SK-N-SH (cell line): ENCODE results near the gene KAT5. TPM values are rescaled to one million over a fixed set of nuclear protein-coding genes. Genes with fewer than 3 reads are reported as not detected.
"Not testable (repeated sequence)": the region's sequence is repeated elsewhere in the genome, so short reads cannot be mapped to it uniquely, and the experiment has no call there.

Experiments used
- CTCF ChIA-PET: fragments of 300-600, 350-600 bp; formaldehyde crosslinking; extraction: SDS; loops from one replicate; lab custom pipeline; 2021; lab: Yijun Ruan, JAX
- POLR2A ChIA-PET: fragments of 350-600 bp; sonication (Branson Sonifier 250); formaldehyde crosslinking; extraction: SDS; loops from one replicate; lab custom pipeline; 2020; ENCODE audit warnings: antibody characterized with exemption, inconsistent platforms; lab: Yijun Ruan, JAX
- DNase-seq: peaks from one replicate; pipeline ENCODE4 v3.0.0; 2012
- H2AFZ ChIP-seq: fragments of 200-600 bp; sonication (generic); 2 replicates; pipeline ENCODE4 v1.8.1; 2016; ENCODE audit warnings: antibody characterized with exemption, mild to moderate bottlenecking, low read depth
- H3F3A ChIP-seq: fragments of 200-600 bp; sonication (generic); replicated peaks from 2 replicates; pipeline ENCODE3; 2016; ENCODE audit warnings: antibody characterized with exemption, mild to moderate bottlenecking; ENCODE audit not compliant: insufficient read depth
- H3K27ac ChIP-seq, 2 experiments: fragments of 200-500 bp in 1 of 2; fragments of 200-600 bp in 1 of 2; sonication (Bioruptor generic) in 1 of 2; sonication (generic), shearing (Covaris generic) in 1 of 2; 2 replicates each; pipeline versions ENCODE4 v1.5.1 to v1.6.1; 2014 to 2016; ENCODE audit warnings: low read depth in 2 of 2, inconsistent platforms in 1 of 2, low read length in 1 of 2, mild to moderate bottlenecking in 1 of 2, mixed read lengths in 1 of 2
- H3K27me3 ChIP-seq: fragments of 200-600 bp; sonication (generic), shearing (Covaris generic); 2 replicates; pipeline ENCODE4 v1.6.1; 2016; ENCODE audit warnings: mixed run types; ENCODE audit not compliant: insufficient read depth
- H3K36me3 ChIP-seq, 2 experiments: fragments of 200-500 bp in 1 of 2; fragments of 200-600 bp in 1 of 2; sonication (Bioruptor generic) in 1 of 2; sonication (generic) in 1 of 2; replicated peaks in 1 of 2; 2 replicates each; pipeline versions ENCODE3 to v1.5.1; 2014 to 2016; ENCODE audit warnings: low read length in 1 of 2, mild to moderate bottlenecking in 1 of 2; ENCODE audit not compliant: insufficient read depth in 2 of 2, control insufficient read depth in 1 of 2
- H3K4me1 ChIP-seq, 2 experiments: fragments of 200-500 bp in 1 of 2; fragments of 200-600 bp in 1 of 2; sonication (Bioruptor generic) in 1 of 2; sonication (generic), shearing (Covaris generic) in 1 of 2; 2 replicates each; pipeline versions ENCODE4 v1.5.1 to v1.6.1; 2014 to 2016; ENCODE audit warnings: low read depth in 1 of 2, low read length in 1 of 2, mixed run types in 1 of 2; ENCODE audit not compliant: insufficient read depth in 2 of 2, control insufficient read depth in 1 of 2
- H3K4me2 ChIP-seq: fragments of 200-600 bp; sonication (generic), shearing (Covaris generic); 2 replicates; pipeline ENCODE4 v1.6.1; 2017; ENCODE audit warnings: mixed run types
- H3K4me3 ChIP-seq, 2 experiments: fragments of 200-500 bp in 1 of 2; fragments of 200-600 bp in 1 of 2; sonication (Bioruptor generic) in 1 of 2; sonication (generic), shearing (Covaris generic) in 1 of 2; 2 replicates each; pipeline versions ENCODE4 v1.5.1 to v1.8.1; 2014 to 2016; ENCODE audit warnings: low read depth in 2 of 2, inconsistent platforms in 1 of 2, low read length in 1 of 2, mild to moderate bottlenecking in 1 of 2, mixed read lengths in 1 of 2, moderate library complexity in 1 of 2
- H3K79me2 ChIP-seq: fragments of 200-600 bp; sonication (generic); 2 replicates; pipeline ENCODE4 v1.8.1; 2017; ENCODE audit warnings: mild to moderate bottlenecking; ENCODE audit not compliant: insufficient read depth
- H3K9ac ChIP-seq: fragments of 200-600 bp; sonication (generic); 2 replicates; pipeline ENCODE4 v1.6.1; 2017; ENCODE audit warnings: mixed run types
- H3K9me2 ChIP-seq: fragments of 200-600 bp; sonication (generic); 2 replicates; pipeline ENCODE4 v1.6.1; 2017; ENCODE audit warnings: mixed run types
- H3K9me3 ChIP-seq: fragments of 200-600 bp; sonication (generic); 2 replicates; pipeline ENCODE4 v1.6.1; 2017; ENCODE audit warnings: mixed run types, mild to moderate bottlenecking, moderate library complexity
- H4K20me1 ChIP-seq: fragments of 200-600 bp; sonication (generic); 2 replicates; pipeline ENCODE4 v1.6.1; 2017; ENCODE audit warnings: mild to moderate bottlenecking, mixed run types; ENCODE audit not compliant: insufficient read depth
- ELF1 ChIP-seq: IDR thresholded peaks from 2 replicates; pipeline ENCODE4 v1.4.0; 2012
- EZH2phosphoT487 ChIP-seq: fragments of 200-600 bp; sonication (generic); IDR thresholded peaks from 2 replicates; pipeline ENCODE4 v1.6.1; 2017; ENCODE audit warnings: low read depth, mixed run types, mild to moderate bottlenecking, antibody characterized with exemption, moderate library complexity, borderline replicate concordance
- FOXJ3 ChIP-seq: sonication (generic); formaldehyde crosslinking; IDR thresholded peaks from 2 replicates; pipeline ENCODE4 v1.5.1; 2020; ENCODE audit warnings: mild to moderate bottlenecking, missing genetic modification reagents
- GABPA ChIP-seq: IDR thresholded peaks from 2 replicates; pipeline ENCODE4 v1.4.0; 2012; ENCODE audit warnings: low read depth, mild to moderate bottlenecking
- GATA2 ChIP-seq: sonication (generic); formaldehyde crosslinking; IDR thresholded peaks from 2 replicates; pipeline ENCODE4 v1.5.0; 2020; ENCODE audit warnings: mild to moderate bottlenecking, missing genetic modification reagents
- JUND ChIP-seq: IDR thresholded peaks from 2 replicates; pipeline ENCODE4 v1.4.0; 2012
- MEF2A ChIP-seq: IDR thresholded peaks from 2 replicates; pipeline ENCODE4 v1.4.0; 2012; ENCODE audit warnings: low read depth, borderline replicate concordance
- POLR2AphosphoS5 ChIP-seq: IDR thresholded peaks from 2 replicates; pipeline ENCODE4 v1.6.1; 2012; ENCODE audit warnings: low read depth, low read length
- RCOR1 ChIP-seq: fragments of 150-350 bp; IDR thresholded peaks from 2 replicates; pipeline ENCODE4 v1.6.1; 2017; ENCODE audit warnings: antibody characterized with exemption, low read length
- TCF12 ChIP-seq: IDR thresholded peaks from 2 replicates; pipeline ENCODE4 v1.4.0; 2012
- YY1 ChIP-seq: IDR thresholded peaks from 2 replicates; pipeline ENCODE4 v1.4.0; 2012; ENCODE audit warnings: low read depth, mild to moderate bottlenecking
- WGBS: methylation state at CpG from one replicate; pipeline ENCODE4 v1.1.6; 2017; ENCODE audit warnings: low lambda C conversion rate; 5-methylcytosine and 5-hydroxymethylcytosine counted together
- polyA plus RNA-seq, 3 experiments: library from polyadenylated mRNA; depleted of rRNA; stranded (reverse); fragments of >200 nt; gene quantifications; 2 replicates each; pipeline ENCODE4 v1.2.3, GENCODE V29; 2012
- TF ChIP-seq, protein P1 (sequence below): fragments of 150-350 bp; IDR thresholded peaks from 2 replicates; pipeline ENCODE4 v1.6.1; 2017; ENCODE audit warnings: antibody characterized with exemption, low read length, low read depth, borderline replicate concordance
- TF ChIP-seq, protein P2 (sequence below): IDR thresholded peaks from 2 replicates; pipeline ENCODE4; 2012
- TF ChIP-seq, protein P3 (sequence below): IDR thresholded peaks from 2 replicates; pipeline ENCODE4 v1.6.1; 2012; ENCODE audit warnings: mild to moderate bottlenecking, low read depth, low read length, moderate library complexity

KAT5 gene
- polyA plus RNA-seq, 1 of the 3 experiments (the other 2 are of a cell fraction): 51.9 TPM

- ChIA-PET CTCF (interaction anchor here (1.3 to 4.4 kb wide), 4 partner anchors 13 to 33 kb away, joined by 3 to 25 read pairs (median 9); partner anchors contain the start of gene AP5B1), POLR2A (no interaction called here)
- H3K9me2 ChIP-seq: no peaks in the 10 kb centered on the region
- H3K4me2 ChIP-seq: no peak overlapping the region
- no peak overlapping the region for H2AFZ ChIP-seq
- H3K4me3 ChIP-seq: no peak overlapping the region
- DNase-seq: no peak
- H3K79me2 ChIP-seq: no peaks in the 10 kb centered on the region
- no peaks in the 10 kb centered on the region for H3K9me3 ChIP-seq
- H3K9ac ChIP-seq: no peak overlapping the region
- 25% methylated on average over 7 of the region's 7 CpGs for WGBS
- H3K4me1 ChIP-seq: no peaks in the 10 kb centered on the region
- H3F3A ChIP-seq: peaks cover 13% of the 10 kb centered on the region
- H3K27ac ChIP-seq: no peak overlapping the region
- no peaks in the 10 kb centered on the region for H4K20me1 ChIP-seq
- H3K27me3 ChIP-seq: no peaks in the 10 kb centered on the region
- no peak for TF ChIP-seq POLR2AphosphoS5
- TF ChIP-seq, protein P1, sequence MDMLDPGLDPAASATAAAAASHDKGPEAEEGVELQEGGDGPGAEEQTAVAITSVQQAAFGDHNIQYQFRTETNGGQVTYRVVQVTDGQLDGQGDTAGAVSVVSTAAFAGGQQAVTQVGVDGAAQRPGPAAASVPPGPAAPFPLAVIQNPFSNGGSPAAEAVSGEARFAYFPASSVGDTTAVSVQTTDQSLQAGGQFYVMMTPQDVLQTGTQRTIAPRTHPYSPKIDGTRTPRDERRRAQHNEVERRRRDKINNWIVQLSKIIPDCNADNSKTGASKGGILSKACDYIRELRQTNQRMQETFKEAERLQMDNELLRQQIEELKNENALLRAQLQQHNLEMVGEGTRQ: no peak
- TF ChIP-seq, protein P2, sequence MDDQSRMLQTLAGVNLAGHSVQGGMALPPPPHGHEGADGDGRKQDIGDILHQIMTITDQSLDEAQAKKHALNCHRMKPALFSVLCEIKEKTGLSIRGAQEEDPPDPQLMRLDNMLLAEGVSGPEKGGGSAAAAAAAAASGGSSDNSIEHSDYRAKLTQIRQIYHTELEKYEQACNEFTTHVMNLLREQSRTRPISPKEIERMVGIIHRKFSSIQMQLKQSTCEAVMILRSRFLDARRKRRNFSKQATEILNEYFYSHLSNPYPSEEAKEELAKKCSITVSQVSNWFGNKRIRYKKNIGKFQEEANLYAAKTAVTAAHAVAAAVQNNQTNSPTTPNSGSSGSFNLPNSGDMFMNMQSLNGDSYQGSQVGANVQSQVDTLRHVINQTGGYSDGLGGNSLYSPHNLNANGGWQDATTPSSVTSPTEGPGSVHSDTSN: peak; percentile 21; the same call in 1 of the 2 replicates
- no peaks in the 10 kb centered on the region for H3K36me3 ChIP-seq
Observed at GRCh38 chr11:65766535-65766934, 54.5 kb downstream of the KAT5 start.

- DNase-seq: no peak
- TF ChIP-seq, protein P3, sequence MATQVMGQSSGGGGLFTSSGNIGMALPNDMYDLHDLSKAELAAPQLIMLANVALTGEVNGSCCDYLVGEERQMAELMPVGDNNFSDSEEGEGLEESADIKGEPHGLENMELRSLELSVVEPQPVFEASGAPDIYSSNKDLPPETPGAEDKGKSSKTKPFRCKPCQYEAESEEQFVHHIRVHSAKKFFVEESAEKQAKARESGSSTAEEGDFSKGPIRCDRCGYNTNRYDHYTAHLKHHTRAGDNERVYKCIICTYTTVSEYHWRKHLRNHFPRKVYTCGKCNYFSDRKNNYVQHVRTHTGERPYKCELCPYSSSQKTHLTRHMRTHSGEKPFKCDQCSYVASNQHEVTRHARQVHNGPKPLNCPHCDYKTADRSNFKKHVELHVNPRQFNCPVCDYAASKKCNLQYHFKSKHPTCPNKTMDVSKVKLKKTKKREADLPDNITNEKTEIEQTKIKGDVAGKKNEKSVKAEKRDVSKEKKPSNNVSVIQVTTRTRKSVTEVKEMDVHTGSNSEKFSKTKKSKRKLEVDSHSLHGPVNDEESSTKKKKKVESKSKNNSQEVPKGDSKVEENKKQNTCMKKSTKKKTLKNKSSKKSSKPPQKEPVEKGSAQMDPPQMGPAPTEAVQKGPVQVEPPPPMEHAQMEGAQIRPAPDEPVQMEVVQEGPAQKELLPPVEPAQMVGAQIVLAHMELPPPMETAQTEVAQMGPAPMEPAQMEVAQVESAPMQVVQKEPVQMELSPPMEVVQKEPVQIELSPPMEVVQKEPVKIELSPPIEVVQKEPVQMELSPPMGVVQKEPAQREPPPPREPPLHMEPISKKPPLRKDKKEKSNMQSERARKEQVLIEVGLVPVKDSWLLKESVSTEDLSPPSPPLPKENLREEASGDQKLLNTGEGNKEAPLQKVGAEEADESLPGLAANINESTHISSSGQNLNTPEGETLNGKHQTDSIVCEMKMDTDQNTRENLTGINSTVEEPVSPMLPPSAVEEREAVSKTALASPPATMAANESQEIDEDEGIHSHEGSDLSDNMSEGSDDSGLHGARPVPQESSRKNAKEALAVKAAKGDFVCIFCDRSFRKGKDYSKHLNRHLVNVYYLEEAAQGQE: no peak
- TF ChIP-seq ELF1 (no peak), RCOR1 (no peak), YY1 (no peak), MEF2A (no peak), TCF12 (no peak), GATA2 (no peak), JUND (no peak), GABPA (no peak), FOXJ3 (no peak), EZH2phosphoT487 (no peak)
- TF ChIP-seq, protein P2: no peak
- 84% methylated on average over 10 of the region's 10 CpGs for WGBS
- Histone ChIP-seq H3K79me2 (no peaks in the 10 kb centered on the region), H3K27me3 (no peaks in the 10 kb centered on the region), H3K4me3 (no peak overlapping the region), H4K20me1 (no peaks in the 10 kb centered on the region), H3K9me2 (no peaks in the 10 kb centered on the region), H3K36me3 (no peaks in the 10 kb centered on the region), H2AFZ (no peak overlapping the region), H3K9me3 (no peaks in the 10 kb centered on the region), H3K4me1 (no peaks in the 10 kb centered on the region), H3F3A (peaks cover 13% of the 10 kb centered on the region), H3K4me2 (no peak overlapping the region), H3K27ac (no peak overlapping the region), H3K9ac (no peak overlapping the region)
- ChIA-PET POLR2A (no interaction called here), CTCF (interaction anchor here (1.0 to 4.4 kb wide), 5 partner anchors 11 to 32 kb away, joined by 3 to 25 read pairs (median 3); no protein-coding TSS in a partner anchor)
Observed at GRCh38 chr11:65767406-65767805, 55.4 kb downstream of the KAT5 start.

DNA sequence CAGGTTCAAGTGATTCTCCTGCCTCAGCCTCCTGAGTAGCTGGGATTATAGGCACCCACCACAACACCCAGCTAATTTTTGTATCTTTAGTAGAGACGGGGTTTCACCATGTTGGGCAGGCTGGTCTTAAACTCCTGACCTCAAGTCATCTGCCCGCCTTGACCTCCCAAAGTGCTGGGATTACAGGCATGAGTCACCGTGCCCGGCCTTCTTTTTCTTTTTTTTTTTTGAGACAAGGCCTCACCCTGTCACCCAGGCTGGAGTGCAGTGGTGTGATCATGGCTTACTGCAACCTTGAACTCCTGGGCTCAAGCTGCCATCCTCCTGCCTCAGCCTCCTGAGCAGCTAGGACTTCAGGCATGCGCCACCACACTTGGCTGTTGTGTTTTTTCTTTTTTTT is 55.8 kb downstream of the KAT5 start:
- H3K4me3 ChIP-seq, H3K79me2 ChIP-seq, DNase-seq, H3K9me2 ChIP-seq, H3K9ac ChIP-seq, H3K4me2 ChIP-seq, H3K4me1 ChIP-seq, POLR2A ChIA-PET, H3K27ac ChIP-seq, H4K20me1 ChIP-seq, H2AFZ ChIP-seq, H3K36me3 ChIP-seq, H3K27me3 ChIP-seq, H3K9me3 ChIP-seq: not testable (repeated sequence)
- peaks cover 13% of the 10 kb centered on the region for H3F3A ChIP-seq
- 79% methylated on average over 5 of the region's 5 CpGs for WGBS
- CTCF ChIA-PET: interaction anchor here (1.0 to 4.4 kb wide), 4 partner anchors 11 to 31 kb away, joined by 3 to 25 read pairs (median 3); no protein-coding TSS in a partner anchor
